NB4 (cell line): ENCODE results near the gene SLFN14.
"Not testable (repeated sequence)": the region's sequence is repeated elsewhere in the genome, so short reads cannot be mapped to it uniquely, and the experiment has no call there.

ENCODE experiments used
- DNase-seq: peaks from one replicate; pipeline ENCODE4 v3.0.0; 2010; ENCODE audit warnings: low read depth
- H3K4me3 ChIP-seq: one replicate; pipeline ENCODE4 v1.5.1; 2011; ENCODE audit warnings: mild to moderate bottlenecking, low read depth, low read length, moderate library complexity
- CTCF ChIP-seq: IDR thresholded peaks from one replicate; pipeline ENCODE4 v1.5.1; 2012; ENCODE audit warnings: low read depth, low read length
- MAX ChIP-seq: IDR thresholded peaks from 2 replicates; pipeline ENCODE4 v1.6.1; 2011; ENCODE audit warnings: low read depth, low read length
- MYC ChIP-seq: IDR thresholded peaks from 2 replicates; pipeline ENCODE4 v1.6.1; 2011; ENCODE audit warnings: low read depth, low read length
- POLR2A ChIP-seq: IDR thresholded peaks from 2 replicates; pipeline ENCODE4 v1.6.1; 2011; ENCODE audit warnings: mild to moderate bottlenecking; ENCODE audit not compliant: insufficient read length; ENCODE audit errors: extremely low read depth

SLFN14 gene

GRCh38 chr17:35539659-35540026, 21.0 kb downstream of the SLFN14 start:
- no peak for DNase-seq
- no peak overlapping the region for H3K4me3 ChIP-seq
- no peak for TF ChIP-seq CTCF
- TF ChIP-seq MAX: no peak
- no peak for TF ChIP-seq POLR2A
- no peak for TF ChIP-seq MYC

DNA sequence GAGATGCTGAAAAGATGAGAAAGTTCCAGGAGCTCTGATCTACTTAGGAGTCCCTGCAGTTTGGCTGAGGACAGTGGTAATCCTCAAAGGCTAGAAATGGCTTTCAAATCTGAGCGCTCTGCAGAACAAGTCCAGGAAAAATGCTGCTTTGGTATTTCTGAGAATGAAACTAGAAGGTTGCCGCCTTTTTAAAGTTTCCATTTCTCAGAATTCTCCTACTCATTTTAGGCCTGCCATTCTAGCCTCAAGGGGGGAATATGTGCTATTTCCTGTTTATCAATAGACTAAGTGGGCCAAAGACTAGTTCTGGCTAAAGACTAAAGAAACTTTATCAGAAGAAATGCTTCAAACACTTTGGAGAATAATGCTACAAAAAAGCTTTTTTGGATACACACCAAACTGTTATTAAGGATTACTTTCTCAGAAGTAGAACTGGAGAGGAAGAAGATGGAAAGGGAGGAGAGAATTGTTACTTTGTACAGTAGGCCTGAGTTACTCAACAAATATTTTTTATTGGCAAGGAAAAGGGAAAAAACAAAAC, 22.9 kb downstream of the SLFN14 start, which contains the start of gene SLFN12L:
TSS of gene SLFN12L (minus strand) at position 78 of the 541 bp plus-strand sequence. CDS start 15,314 bp downstream, outside the sequence.
- DNase-seq: no peak
- H3K4me3 ChIP-seq: no peak within 1 kb of the TSS

DNA sequence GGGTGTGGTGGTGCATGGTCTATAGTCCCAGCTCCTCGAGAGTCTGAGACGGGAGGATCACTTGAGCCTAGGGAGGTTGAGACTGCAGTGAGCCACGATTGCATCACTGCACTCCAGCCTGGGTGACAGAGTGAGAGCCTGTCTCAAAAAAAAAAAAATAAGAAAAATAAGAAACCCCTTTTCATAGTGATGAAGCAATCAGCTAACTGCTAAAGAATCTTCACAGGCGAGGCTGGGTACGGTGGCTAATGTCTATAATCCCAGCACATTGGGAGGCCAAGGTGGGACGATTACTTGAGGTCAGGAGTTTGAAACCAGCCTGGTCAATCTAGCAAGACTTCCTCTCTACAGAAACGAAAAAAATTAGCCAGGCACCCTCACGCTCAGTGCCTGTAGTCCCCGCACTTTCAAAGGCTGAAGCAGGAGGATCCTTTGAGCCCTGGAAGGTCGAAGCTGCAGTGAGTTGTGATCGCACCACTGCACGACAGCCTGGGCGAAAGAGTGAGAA, 23.9 kb downstream of the SLFN14 start:
- TF ChIP-seq POLR2A: no peak
- TF ChIP-seq MAX: no peak
- no peak for TF ChIP-seq CTCF
- TF ChIP-seq MYC: no peak
- peak; percentile 72 for DNase-seq
- H3K4me3 ChIP-seq: no peak overlapping the region

More for the DNA sequence above, 22.9 kb downstream of the SLFN14 start, which contains the start of gene SLFN12L:
- TF ChIP-seq MAX (no peak), CTCF (no peak), MYC (no peak), POLR2A (no peak)

DNA sequence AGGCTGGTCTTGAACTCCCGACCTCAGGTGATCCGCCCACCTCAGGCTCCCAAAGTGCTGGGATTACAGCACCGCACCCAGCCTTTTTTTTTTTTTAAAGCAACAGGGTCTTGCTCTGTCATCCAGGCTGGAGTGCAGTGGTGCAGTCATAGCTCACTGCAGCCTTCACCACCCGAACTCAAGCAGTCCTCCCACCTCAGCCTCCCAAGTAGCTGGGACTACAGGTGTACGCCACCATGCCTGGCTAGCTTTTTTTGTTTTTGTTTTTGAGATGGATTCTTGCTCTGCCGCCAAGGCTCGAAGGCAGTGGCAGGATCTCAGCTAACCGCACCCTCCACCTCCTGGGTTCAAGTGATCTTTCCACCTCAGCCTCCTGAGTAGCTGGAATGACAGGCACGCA, 25.2 kb downstream of the SLFN14 start:
- DNase-seq, H3K4me3 ChIP-seq: not testable (repeated sequence)

DNA sequence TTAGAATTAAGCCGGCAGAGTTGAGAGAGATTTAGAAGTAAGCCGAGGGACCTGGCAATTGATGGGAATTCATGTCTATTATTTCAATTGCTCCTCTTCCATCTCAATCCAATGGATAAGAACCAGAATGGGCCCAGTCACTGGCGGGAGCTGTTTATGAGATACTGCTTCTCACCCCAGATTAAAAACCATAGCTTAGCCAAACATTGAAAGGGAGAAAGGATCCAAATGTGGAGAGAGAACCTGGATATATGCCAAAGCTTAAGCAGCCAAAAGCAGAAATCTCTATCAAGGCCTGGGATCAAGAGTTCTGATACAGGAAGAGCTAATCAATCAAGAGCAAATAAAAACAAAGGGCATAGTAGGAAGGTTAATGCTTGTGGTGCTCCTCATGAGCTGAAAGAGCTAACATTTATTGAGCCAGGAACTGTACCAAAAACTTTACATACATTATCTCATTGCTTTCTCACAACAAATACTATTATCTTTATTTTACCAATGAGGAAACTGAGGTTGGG, 26.0 kb downstream of the SLFN14 start:
- H3K4me3 ChIP-seq: no peak overlapping the region
- DNase-seq: no peak
- no peak for TF ChIP-seq MYC
- no peak for TF ChIP-seq MAX
- no peak for TF ChIP-seq CTCF
- no peak for TF ChIP-seq POLR2A

- no peak overlapping the region for H3K4me3 ChIP-seq
- TF ChIP-seq POLR2A (no peak), CTCF (no peak), MAX (no peak), MYC (no peak)
Observed at GRCh38 chr17:35531160-35531559, 29.5 kb downstream of the SLFN14 start.

More at GRCh38 chr17:35531160-35531559, 29.5 kb downstream of the SLFN14 start:
- no peak for DNase-seq
